ENCODE measurements around the gene INPP5F.

- TF ChIP-seq CTCF (IDR thresholded peaks at IDR 0.05) (no peak), POLR2AphosphoS5 (IDR thresholded peaks at IDR 0.05) (no peak)
Observed at GRCh38 chr10:119770928-119771327, 45.1 kb downstream of the INPP5F start.

Measured in gastroesophageal sphincter (tissue), 3 donors.